ENCODE data around the gene EPHA10. TPM values are rescaled to one million over a fixed set of nuclear protein-coding genes. Genes with fewer than 3 reads are reported as not detected.

The EPHA10 gene
- total RNA-seq, 2 donors from 2014 or later = 0.42 TPM; not detected in 1

- no peak overlapping the region for H3K27ac ChIP-seq (ENCODE audit: low read depth, low read length)
- peaks cover 60% of the 10 kb centered on the region for H3K27me3 Mint-ChIP-seq (ENCODE audit: insufficient read depth)
- 85 to 87% methylated on average over 4 of the region's 4 CpGs for WGBS, 2 experiments (ENCODE audit: insufficient coverage in 1 of 2, insufficient read length in 1 of 2)
Observed at GRCh38 chr1:37728416-37728815, 36.5 kb downstream of the EPHA10 start.

GRCh38 chr1:37726751-37727585, 38.0 kb downstream of the EPHA10 start:
- no peak overlapping the region for H3K4me3 ChIP-seq (ENCODE audit: low read length)
- no peaks in the 10 kb centered on the region for H3K36me3 ChIP-seq (ENCODE audit: control insufficient read depth, insufficient read depth, low read length)
- H3K9me3 Mint-ChIP-seq = no peaks in the 10 kb centered on the region
- H3K9ac ChIP-seq (ENCODE audit: extremely low read depth, low read length, poor library complexity, severe bottlenecking) = no peak overlapping the region
- H3K9me3 ChIP-seq (ENCODE audit: control insufficient read depth, low read length) = no peaks in the 10 kb centered on the region
- TF ChIP-seq CTCF (conservative IDR thresholded peaks at IDR 0.05) = no peak
- no peaks in the 10 kb centered on the region for H3K36me3 Mint-ChIP-seq (ENCODE audit: low read depth)
- H3K4me1 ChIP-seq (ENCODE audit: control insufficient read depth, insufficient read depth, low read length) = no peaks in the 10 kb centered on the region
- peaks cover 50% of the 10 kb centered on the region for H3K27me3 Mint-ChIP-seq (ENCODE audit: insufficient read depth)
- peaks cover 14% of the 10 kb centered on the region for H3K4me1 Mint-ChIP-seq
- peaks cover 54% of the 10 kb centered on the region for H3K27me3 ChIP-seq (ENCODE audit: control insufficient read depth, insufficient read depth, low read length, poor library complexity, severe bottlenecking)
- peak overlapping the region; percentile 70 for H3K27ac ChIP-seq (ENCODE audit: low read depth, low read length)
- 89 to 91% methylated on average over 7 to 15 of the region's 15 CpGs for WGBS, 2 experiments (ENCODE audit: insufficient coverage in 1 of 2, insufficient read length in 1 of 2)
- H3K27ac Mint-ChIP-seq = no peak overlapping the region
- no peak overlapping the region for H3K4me3 Mint-ChIP-seq
- no peak for DNase-seq

More at GRCh38 chr1:37728416-37728815, 36.5 kb downstream of the EPHA10 start:
- no peaks in the 10 kb centered on the region for H3K36me3 Mint-ChIP-seq (ENCODE audit: low read depth)
- no peak overlapping the region for H3K4me3 Mint-ChIP-seq
- H3K9ac ChIP-seq (ENCODE audit: extremely low read depth, low read length, poor library complexity, severe bottlenecking) = no peak overlapping the region
- no peak overlapping the region for H3K4me3 ChIP-seq (ENCODE audit: low read length)
- DNase-seq = no peak
- no peak for TF ChIP-seq CTCF (conservative IDR thresholded peaks at IDR 0.05)
- H3K36me3 ChIP-seq (ENCODE audit: control insufficient read depth, insufficient read depth, low read length) = no peaks in the 10 kb centered on the region
- peaks cover 57% of the 10 kb centered on the region for H3K27me3 ChIP-seq (ENCODE audit: control insufficient read depth, insufficient read depth, low read length, poor library complexity, severe bottlenecking)
- no peaks in the 10 kb centered on the region for H3K9me3 ChIP-seq (ENCODE audit: control insufficient read depth, low read length)
- peaks cover 15% of the 10 kb centered on the region for H3K4me1 Mint-ChIP-seq
- no peaks in the 10 kb centered on the region for H3K4me1 ChIP-seq (ENCODE audit: control insufficient read depth, insufficient read depth, low read length)
- no peaks in the 10 kb centered on the region for H3K9me3 Mint-ChIP-seq
- H3K27ac Mint-ChIP-seq = no peak overlapping the region

GRCh38 chr1:37725851-37726613, 38.9 kb downstream of the EPHA10 start:
- Mint-ChIP-seq H3K4me3 (no peak overlapping the region), H3K36me3 (ENCODE audit: low read depth) (no peaks in the 10 kb centered on the region), H3K27me3 (ENCODE audit: insufficient read depth) (peaks cover 43% of the 10 kb centered on the region), H3K9me3 (no peaks in the 10 kb centered on the region), H3K4me1 (peaks cover 12% of the 10 kb centered on the region), H3K27ac (no peak overlapping the region)
- TF ChIP-seq CTCF (conservative IDR thresholded peaks at IDR 0.05) = no peak
- 87 to 91% methylated on average over 10 to 14 of the region's 14 CpGs for WGBS, 2 experiments (ENCODE audit: insufficient coverage in 1 of 2, insufficient read length in 1 of 2)
- H3K36me3 ChIP-seq (ENCODE audit: control insufficient read depth, insufficient read depth, low read length) = no peaks in the 10 kb centered on the region
- H3K27me3 ChIP-seq (ENCODE audit: control insufficient read depth, insufficient read depth, low read length, poor library complexity, severe bottlenecking) = peaks cover 46% of the 10 kb centered on the region
- H3K9me3 ChIP-seq (ENCODE audit: control insufficient read depth, low read length) = no peaks in the 10 kb centered on the region
- H3K9ac ChIP-seq (ENCODE audit: extremely low read depth, low read length, poor library complexity, severe bottlenecking) = no peak overlapping the region
- H3K27ac ChIP-seq (ENCODE audit: low read depth, low read length) = peak overlapping the region; percentile 70
- no peak for DNase-seq
- H3K4me3 ChIP-seq (ENCODE audit: low read length) = no peak overlapping the region
- no peaks in the 10 kb centered on the region for H3K4me1 ChIP-seq (ENCODE audit: control insufficient read depth, insufficient read depth, low read length)
